PFSK-1 (cell line): ENCODE measurements around the gene RAB11FIP3. TPM values are rescaled to one million over a fixed set of nuclear protein-coding genes. Genes with fewer than 3 reads are reported as not detected.

ENCODE experiments used
- FOXP2 ChIP-seq: optimal IDR thresholded peaks from 2 replicates; pipeline ENCODE3; 2011; ENCODE audit warnings: borderline replicate concordance, control low read depth, inconsistent platforms; ENCODE audit not compliant: insufficient read depth; ENCODE audit errors: extremely low read length, extremely low read depth
- POLR2AphosphoS5 ChIP-seq: IDR thresholded peaks from 2 replicates; pipeline ENCODE4 v1.6.1; 2012; ENCODE audit warnings: low read depth, mild to moderate bottlenecking, control low read depth, low read length, moderate library complexity
- REST ChIP-seq, 2 experiments: IDR thresholded peaks; 2 replicates each; pipeline versions ENCODE4 v1.6.1 to v1.8.0; 2011 to 2012; ENCODE audit warnings: low read depth in 2 of 2, low read length in 2 of 2, control low read depth in 1 of 2, inconsistent platforms in 1 of 2, mild to moderate bottlenecking in 1 of 2, moderate library complexity in 1 of 2; ENCODE audit not compliant: insufficient read depth in 1 of 2
- SIN3A ChIP-seq: IDR thresholded peaks from 2 replicates; pipeline ENCODE4 v1.6.1; 2012; ENCODE audit warnings: mild to moderate bottlenecking, low read length, moderate library complexity, borderline replicate concordance; ENCODE audit not compliant: insufficient read depth
- TAF1 ChIP-seq: IDR thresholded peaks from 2 replicates; pipeline ENCODE4 v1.6.1; 2012; ENCODE audit warnings: low read length, control low read depth, borderline replicate concordance; ENCODE audit not compliant: insufficient read depth
- polyA plus RNA-seq: library from polyadenylated mRNA; unstranded; fragments of >200 nt; gene quantifications from one replicate; pipeline ENCODE4 v1.2.1, GENCODE V29; 2012; ENCODE audit warnings: low read depth, missing spikeins; ENCODE audit not compliant: insufficient read length

Gene RAB11FIP3
- 29.6 TPM for polyA plus RNA-seq

GRCh38 chr16:425082-425718, at the start of gene RAB11FIP3:
RAB11FIP3 (plus strand) TSS chr16:425649; CDS start chr16:426007, 358 bp downstream.
- peak; percentile 66; the same call in 1 of the 2 replicates for TF ChIP-seq SIN3A
- peak; percentile 87; the same call in 1 of the 2 replicates for TF ChIP-seq TAF1
- TF ChIP-seq FOXP2 = no peak
- TF ChIP-seq POLR2AphosphoS5 = peak; percentile 80
- no peak for TF ChIP-seq REST (IDR thresholded peaks at IDR 0.05; ENCODE audit: insufficient read depth in 1 of 2, low read depth in 2 of 2, low read length in 2 of 2)

- TF ChIP-seq POLR2AphosphoS5 (no peak), FOXP2 (no peak), TAF1 (no peak), SIN3A (no peak), REST (IDR thresholded peaks at IDR 0.05; ENCODE audit: insufficient read depth in 1 of 2, low read depth in 2 of 2, low read length in 2 of 2) (no peak)
These were observed 49.3 kb upstream of the RAB11FIP3 start for GRCh38 chr16:375927-376816.

- TF ChIP-seq FOXP2 (no peak), REST (IDR thresholded peaks at IDR 0.05; ENCODE audit: insufficient read depth in 1 of 2, low read depth in 2 of 2, low read length in 2 of 2) (no peak), TAF1 (no peak), SIN3A (no peak), POLR2AphosphoS5 (no peak)
These were observed 48.5 kb upstream of the RAB11FIP3 start for GRCh38 chr16:376817-377418.

GRCh38 chr16:377419-377951, 48.0 kb upstream of the RAB11FIP3 start:
- TF ChIP-seq REST (IDR thresholded peaks at IDR 0.05; ENCODE audit: insufficient read depth in 1 of 2, low read depth in 2 of 2, low read length in 2 of 2) (no peak), POLR2AphosphoS5 (no peak), FOXP2 (no peak), SIN3A (no peak), TAF1 (no peak)
